Eye (tissue), 1 donor: ENCODE results near the gene MEF2C.
A peak's percentile ranks its signal among the peaks of the same experiment; 100 is the strongest.

Source experiments
- DNase-seq: peaks from one replicate; pipeline ENCODE4 v3.0.0-alpha.2; 2015

MEF2C gene

DNA sequence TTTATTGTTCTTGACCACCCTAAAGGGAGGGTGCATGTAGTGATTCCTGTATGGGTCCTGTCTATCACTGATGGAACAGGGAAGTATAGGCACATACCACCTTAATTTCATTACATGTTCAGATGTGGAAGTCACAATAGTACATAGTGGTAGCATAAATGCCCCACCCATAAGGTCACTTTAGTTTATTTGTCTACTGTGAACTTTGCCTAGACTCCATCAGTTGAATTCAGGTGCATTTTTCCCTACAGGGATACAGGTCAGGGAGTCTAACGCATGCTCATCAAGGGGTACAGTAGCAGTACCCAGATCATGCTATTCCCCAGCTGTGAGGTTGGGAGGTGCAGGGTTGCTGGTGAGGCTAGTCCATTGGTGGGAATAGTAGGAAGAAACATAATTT, 175.0 kb downstream of the MEF2C start:
- no peak for DNase-seq

GRCh38 chr5:88707216-88707965, 175.6 kb downstream of the MEF2C start:
- DNase-seq: no peak

GRCh38 chr5:88702332-88702731, 180.7 kb downstream of the MEF2C start:
- no peak for DNase-seq

GRCh38 chr5:88700121-88700520, 182.9 kb downstream of the MEF2C start:
- no peak for DNase-seq

DNA sequence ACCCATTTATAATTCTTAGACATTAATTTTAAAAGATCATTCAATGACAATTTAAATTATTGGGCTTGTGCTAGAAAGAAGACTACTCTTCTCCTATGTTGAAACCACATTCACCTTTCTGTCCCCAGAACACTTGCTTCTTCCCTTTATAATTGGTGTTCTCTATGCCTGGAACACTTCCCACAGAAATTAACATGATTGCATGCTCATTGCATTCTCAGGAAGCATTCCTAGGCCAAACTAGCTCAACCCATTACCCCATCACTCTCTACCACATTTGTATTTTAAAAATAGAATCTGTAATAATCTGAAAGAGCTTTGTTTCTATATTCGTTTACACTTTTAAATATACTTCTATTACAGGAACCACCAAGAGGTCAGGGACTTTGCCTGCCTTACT, 184.7 kb downstream of the MEF2C start:
- no peak for DNase-seq

DNA sequence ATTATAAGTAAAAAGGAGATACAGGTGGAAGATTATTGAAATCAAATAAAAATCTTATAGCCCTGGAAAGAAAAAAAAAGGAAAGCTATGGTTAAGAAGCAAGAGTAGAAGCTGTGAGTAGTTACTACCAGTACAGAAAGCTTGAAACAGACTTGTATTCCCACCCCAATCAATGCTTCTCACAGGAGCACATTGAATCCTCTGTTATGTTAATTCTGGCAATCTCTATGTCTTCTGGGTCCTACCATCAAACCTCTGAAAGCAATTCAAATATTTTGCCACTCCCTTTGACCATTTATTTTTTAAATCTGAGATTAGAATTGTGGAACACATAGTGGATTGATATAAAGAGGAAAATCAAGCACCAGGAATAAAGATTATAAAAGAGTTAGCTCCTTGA, 186.5 kb downstream of the MEF2C start:
- DNase-seq: peak; percentile 13

DNA sequence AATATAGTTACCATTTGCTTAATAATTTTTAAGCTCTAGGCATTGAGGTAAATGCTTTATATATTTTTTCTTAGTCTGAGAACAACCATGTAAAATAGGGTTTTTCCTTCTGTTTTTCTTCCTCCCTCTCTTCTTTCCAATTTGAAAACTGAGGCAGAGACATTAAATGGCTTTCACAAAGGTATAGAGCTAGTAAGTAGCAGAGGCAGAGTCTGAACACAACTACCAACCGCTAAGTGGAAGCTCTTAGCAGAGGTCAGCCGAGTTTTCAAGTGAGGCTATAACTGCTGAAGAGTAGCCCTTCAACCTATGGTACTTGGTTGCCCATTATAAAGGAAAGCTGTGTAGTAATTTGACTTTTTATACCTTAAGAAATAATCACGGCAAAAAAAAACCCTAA, 187.1 kb downstream of the MEF2C start:
- DNase-seq: peak; percentile 15

DNA sequence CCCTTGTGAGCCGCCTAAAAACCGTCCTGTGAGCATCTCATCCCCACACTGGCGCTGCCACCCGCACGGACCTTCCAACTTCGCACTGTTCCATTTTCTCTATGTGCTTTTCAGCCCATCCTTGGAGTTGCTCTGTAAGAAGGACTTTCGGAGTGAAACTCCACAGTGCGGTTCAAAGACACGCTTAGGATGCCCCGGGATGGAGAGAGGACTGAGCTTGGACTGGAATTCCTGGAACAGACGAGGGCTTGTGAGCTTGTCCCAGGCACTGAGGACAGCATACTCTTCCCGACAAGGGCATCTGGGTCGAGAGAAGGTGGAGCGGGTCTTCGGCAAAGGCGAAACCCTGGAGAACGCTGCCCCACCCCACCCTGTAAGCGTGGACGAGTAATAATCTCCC, 187.8 kb downstream of the MEF2C start:
- DNase-seq: peak; percentile 40

DNA sequence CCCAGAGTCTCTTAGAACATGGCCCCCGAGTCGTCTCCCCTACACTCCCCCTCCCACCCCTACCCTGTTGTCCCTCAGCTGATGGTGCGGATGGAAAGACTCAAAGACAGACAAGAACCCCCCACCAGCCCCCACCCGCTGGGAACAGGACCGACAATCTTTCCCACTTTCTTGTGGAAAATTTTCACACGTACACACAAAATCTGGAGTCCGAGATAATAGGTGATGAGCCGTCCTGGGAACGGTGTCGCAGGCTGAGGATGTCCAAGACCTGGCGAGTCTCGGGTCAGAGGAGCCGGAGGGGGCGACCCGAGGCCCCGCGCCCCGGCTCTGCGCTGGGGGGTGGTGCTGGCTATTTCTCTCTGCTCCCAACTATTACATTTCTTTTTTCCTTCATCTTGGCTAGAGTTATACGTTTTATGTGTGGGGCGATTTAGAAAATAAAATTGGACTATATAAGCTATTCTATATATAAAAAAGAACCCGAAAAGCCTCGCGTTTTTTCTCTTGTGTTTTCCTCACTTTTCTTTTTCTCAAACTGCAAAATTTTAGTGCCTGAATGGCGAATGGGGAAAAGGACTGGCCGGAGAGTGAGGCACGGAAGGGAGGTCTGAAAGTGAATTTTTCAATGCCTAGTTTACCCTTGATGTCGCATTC, 188.8 kb downstream of the MEF2C start:
- DNase-seq: peak; percentile 46

- peak; percentile 51 for DNase-seq
Measured at GRCh38 chr5:88693071-88693932, 189.7 kb downstream of the MEF2C start.

- peak; percentile 65 for DNase-seq
Measured at GRCh38 chr5:88691945-88692868, 190.8 kb downstream of the MEF2C start.

DNA sequence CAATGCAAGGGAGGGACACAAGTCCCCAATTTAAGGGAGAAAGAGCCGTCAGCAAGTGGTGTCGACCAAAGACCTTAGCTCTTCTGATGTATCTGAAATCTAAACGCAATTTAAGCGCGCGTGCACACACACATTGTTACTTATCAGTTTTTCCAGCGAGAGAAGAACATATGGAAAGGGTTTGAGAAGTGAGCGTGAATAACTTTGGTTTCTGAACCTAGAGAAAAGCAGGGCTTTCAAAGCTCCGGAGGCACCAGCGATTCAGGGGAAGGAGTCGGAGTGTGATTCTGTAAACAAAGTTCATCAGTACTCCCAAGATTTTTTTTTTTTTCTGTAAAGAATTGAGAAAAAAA, 191.8 kb downstream of the MEF2C start:
- no peak for DNase-seq

GRCh38 chr5:88690409-88691229, 192.4 kb downstream of the MEF2C start:
- DNase-seq: peak; percentile 95

- DNase-seq: peak; percentile 75
Measured at GRCh38 chr5:88689668-88690408, 193.1 kb downstream of the MEF2C start.

- peak; percentile 64 for DNase-seq
Measured at GRCh38 chr5:88688984-88689667, 193.9 kb downstream of the MEF2C start.

DNA sequence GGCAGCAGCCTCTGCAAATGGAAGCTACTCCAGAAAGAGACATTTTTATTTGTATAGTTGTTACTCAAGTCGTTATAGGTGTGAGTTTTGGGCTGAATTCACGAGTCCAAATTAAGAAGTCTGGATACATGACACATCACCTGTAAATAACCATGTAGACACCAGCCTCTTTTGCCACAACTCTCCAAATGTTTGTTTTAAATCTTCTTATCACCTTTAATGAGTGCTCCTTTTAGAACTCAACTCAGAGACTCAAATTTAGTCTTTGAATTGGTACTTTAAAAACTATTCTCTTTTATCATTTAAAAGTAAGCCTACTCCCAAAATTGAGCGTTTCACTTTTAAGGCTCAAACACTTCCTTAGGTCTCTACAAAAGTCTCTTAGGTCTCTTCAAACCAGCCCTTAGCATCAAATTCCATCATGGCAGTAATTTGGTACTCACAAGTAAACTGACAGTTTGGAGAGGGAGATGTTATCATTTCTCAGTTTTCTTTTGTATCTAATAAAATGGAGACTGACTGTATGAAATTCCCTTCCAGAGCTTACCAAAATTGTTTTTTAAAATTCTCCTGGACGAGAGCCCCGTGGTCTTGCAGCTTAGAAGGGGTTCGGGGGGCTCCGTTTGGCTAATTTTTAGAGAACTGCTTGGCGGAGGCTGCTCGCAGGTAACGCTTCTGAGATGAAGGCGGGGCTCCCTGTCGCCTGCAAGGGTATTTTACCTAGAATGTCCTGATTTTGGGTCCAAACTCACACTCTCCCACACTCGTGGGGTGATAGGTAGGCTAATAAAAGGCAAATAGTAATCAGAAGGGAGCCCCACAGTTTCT, 194.6 kb downstream of the MEF2C start:
- DNase-seq: peak; percentile 57

GRCh38 chr5:88687373-88687911, 195.5 kb downstream of the MEF2C start:
- DNase-seq: peak; percentile 67

DNA sequence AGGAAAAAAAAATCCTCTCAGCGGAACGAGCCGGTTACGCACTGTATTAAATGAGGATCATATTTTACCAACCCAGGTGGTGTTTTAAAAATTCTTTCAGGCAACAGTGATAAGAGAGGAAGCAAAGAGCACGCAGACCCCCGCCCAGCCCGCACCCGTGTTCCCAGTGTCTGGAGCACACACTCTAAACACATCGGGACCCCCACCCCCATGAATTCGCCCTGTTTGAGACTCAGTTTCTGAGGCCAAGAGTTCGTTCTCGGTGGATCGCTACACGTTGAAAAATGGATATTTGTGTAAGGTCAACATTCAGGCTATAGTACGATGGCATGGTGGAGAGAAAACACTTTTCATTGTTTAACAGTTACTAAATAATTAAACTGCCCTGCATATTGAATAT, 196.3 kb downstream of the MEF2C start:
- DNase-seq: no peak
